ENCODE measurements around the gene TCF4.

- TF ChIP-seq REST (IDR thresholded peaks at IDR 0.05; ENCODE audit: insufficient read depth in 1 of 2, low read depth in 2 of 2, low read length in 1 of 2), result no peak
- TF ChIP-seq SIN3A (IDR thresholded peaks at IDR 0.05; ENCODE audit: borderline replicate concordance, insufficient read depth, low read depth, low read length), result no peak
- TF ChIP-seq CTCF (IDR thresholded peaks at IDR 0.05), result no peak
These were observed 366.4 kb downstream of the TCF4 start for GRCh38 chr18:55221622-55222021.

Data from Panc1 (cell line).